KOPT-K1 (cell line): ENCODE data around the gene LOX.
"Not testable (repeated sequence)": the region's sequence is repeated elsewhere in the genome, so short reads cannot be mapped to it uniquely, and the experiment has no call there.

Source experiments
- H3K27ac ChIP-seq: fragments of 200-600 bp; sonication (generic); 2 replicates; pipeline ENCODE4 v1.5.1; 2016; ENCODE audit warnings: antibody characterized with exemption, mild to moderate bottlenecking, low read depth, low read length; ENCODE audit not compliant: poor library complexity, severe bottlenecking
- H3K36me3 ChIP-seq: fragments of 200-600 bp; sonication (generic); 2 replicates; pipeline ENCODE4 v1.5.1; 2017; ENCODE audit warnings: antibody characterized with exemption, mild to moderate bottlenecking, low read length, moderate library complexity; ENCODE audit not compliant: insufficient read depth
- H3K9me3 ChIP-seq: fragments of 200-600 bp; sonication (generic); 2 replicates; pipeline ENCODE4 v1.5.1; 2017; ENCODE audit warnings: antibody characterized with exemption, low read length, mild to moderate bottlenecking; ENCODE audit not compliant: insufficient read depth, poor library complexity, severe bottlenecking

LOX gene

DNA sequence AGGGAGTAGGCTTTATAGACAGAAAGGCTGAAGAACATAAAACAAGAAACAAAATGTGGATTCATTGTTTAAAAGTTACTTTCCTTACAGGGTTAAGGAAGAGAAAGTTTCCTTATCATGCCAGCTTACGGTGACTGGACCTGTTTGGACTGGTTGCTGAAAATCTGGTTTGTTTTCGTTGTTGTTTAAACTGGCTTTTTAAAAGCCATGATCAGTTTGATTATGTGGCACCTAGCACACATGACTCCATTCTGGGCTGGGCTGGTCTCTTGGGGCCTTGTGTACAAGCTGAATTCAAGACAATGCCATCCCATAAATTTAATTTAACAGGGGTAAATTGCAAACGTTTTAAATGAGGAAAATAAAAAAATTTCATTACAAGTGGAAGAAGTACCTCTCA lies 32.9 kb upstream of the LOX start:
- H3K36me3 ChIP-seq = no peaks in the 10 kb centered on the region
- no peak overlapping the region for H3K27ac ChIP-seq
- H3K9me3 ChIP-seq = no peaks in the 10 kb centered on the region

DNA sequence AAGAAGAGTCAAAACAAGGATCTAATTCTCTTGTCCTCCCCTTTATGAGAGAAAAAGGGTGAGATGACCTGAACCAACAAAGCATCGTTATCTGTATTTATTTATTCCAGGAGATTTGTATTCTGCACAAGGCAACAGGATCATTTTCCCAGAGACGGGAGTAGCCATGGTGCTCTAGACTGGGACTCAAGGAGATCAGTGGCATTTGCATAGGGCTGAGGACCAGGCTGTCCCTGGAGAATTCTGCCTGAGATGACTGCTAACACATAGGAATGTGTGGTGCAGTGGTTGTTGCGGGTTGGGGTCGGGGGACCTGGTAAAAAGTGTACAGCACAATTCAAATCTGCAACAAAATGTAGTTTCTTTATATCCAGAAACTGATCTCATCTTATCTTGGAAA lies 29.0 kb upstream of the LOX start:
- H3K27ac ChIP-seq = no peak overlapping the region
- H3K9me3 ChIP-seq = no peaks in the 10 kb centered on the region
- no peaks in the 10 kb centered on the region for H3K36me3 ChIP-seq

DNA sequence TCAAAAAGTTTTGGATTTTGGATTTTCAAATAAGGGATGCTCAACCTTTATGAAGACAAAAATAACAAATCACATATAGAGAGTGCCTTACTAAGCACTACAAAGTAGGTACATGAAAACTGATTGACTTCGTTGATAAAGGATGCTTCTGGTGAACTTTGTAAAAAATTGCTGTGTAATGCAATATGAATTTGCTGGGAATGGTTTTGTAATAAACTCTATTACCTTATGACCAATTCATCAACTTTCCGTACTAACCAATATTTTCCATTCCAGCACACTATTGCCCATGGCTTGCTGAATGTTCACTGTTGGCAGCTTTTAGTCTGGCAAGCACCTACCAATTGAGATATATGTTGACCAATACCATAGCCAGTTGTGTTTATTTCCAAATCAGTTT lies 27.9 kb upstream of the LOX start:
- H3K9me3 ChIP-seq = no peaks in the 10 kb centered on the region
- H3K36me3 ChIP-seq = no peaks in the 10 kb centered on the region

DNA sequence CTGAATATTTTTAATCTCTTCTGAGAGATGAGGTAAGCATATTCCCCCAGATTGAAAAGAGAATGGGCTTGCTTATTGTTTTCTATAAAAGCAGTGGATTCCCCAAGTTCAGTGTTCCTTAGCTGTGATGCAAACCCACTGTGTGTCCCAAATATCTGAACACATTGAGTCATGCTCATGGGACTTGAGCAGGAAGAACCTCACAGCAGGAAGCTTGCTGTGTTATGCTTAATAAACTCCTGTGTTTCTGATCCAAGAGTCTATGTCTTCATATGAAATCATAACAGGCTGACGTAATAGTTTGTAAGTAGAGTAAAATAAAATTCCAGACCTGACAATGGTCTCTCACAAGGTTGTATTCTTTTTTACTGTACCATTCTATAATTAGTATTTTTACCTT lies 24.8 kb upstream of the LOX start:
- no peak overlapping the region for H3K27ac ChIP-seq

More for the DNA sequence above, 27.9 kb upstream of the LOX start:
- H3K27ac ChIP-seq = no peak overlapping the region

DNA sequence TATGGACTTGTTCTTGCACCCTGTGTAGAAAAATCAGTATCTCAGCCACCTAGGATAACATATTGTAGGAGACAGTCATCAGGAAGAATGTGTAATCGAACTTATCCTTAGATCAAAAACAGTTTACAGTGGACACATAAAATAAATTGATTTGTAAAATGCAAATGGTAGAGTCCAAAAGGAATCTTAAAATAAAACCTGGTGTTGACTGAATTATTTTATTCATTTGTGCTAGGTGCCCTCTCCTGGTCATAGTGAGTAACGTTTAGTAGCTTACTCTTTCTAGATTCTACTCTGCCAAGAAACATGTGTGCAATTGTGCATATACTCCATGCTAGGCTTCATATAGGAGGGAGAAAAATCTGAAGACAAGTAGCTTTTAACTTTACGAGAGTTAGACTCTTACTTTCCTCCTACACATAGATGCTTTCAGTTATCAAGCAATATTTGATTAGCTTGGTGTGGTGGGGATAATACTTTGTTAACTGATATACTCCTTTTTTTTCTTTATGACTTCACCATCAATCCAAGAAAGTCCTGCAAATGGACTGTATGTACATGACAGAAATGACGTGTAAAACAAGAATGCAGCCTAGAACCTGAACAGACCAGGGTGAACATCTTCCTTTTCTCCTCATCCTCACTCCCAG lies 23.7 kb upstream of the LOX start:
- no peaks in the 10 kb centered on the region for H3K36me3 ChIP-seq
- no peaks in the 10 kb centered on the region for H3K9me3 ChIP-seq
- H3K27ac ChIP-seq = no peak overlapping the region

More for the DNA sequence above, 24.8 kb upstream of the LOX start:
- Histone ChIP-seq H3K36me3 (no peaks in the 10 kb centered on the region), H3K9me3 (no peaks in the 10 kb centered on the region)

DNA sequence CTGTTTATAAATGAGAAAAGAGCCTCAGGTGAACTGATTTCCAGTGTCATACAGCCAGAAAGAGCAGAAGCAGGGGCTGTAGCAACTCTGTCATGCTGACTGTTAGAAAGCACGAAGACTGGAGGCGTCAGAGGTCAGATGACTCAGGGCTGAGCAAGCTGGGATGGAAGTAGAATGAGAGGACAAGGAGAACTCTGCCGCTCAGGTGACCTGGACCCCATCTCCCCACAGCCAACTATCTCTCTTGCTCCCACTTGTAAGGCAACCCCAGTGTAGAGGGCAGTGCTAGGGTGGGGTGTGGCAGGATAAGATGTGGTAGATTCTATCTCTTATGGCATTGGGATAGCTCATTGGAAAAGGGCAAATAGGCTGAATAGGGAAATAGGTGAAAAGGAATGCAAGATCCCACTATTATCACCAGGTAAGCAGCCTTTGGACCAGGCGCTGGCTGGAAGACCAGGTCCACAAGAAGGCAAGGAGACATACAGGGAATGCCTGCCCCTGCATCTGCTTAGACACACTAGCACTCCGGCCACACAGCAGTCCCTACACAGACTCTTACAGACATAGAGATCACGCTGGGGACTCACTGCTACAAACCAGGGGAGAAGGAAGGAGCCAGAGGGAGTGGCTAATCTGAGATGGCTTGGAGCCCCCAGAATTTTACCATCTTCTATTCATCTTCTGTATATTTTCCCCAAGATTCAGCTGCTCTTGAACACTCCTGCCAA lies 21.2 kb upstream of the LOX start:
- Histone ChIP-seq H3K9me3 (no peaks in the 10 kb centered on the region), H3K36me3 (no peaks in the 10 kb centered on the region), H3K27ac (no peak overlapping the region)

DNA sequence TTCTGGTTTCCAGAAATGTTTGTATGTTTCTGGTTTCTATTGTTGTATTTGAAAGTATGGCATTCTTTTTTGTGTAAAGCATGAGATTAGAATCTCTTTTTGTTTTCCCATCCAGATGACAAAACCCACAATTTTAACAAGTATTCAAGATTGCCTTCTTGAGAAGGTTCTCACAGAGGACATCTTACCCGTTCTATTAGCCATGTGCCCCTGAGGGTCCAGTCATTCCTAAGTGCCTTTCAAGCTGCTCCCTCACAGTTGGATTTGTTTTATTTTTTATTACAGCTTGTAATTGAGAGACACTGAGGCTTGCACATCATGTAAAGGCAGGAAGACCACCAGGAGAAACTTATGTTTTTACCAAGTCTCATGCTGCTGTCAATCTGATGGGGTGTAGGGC lies 19.3 kb upstream of the LOX start:
- H3K27ac ChIP-seq = no peak overlapping the region
- H3K9me3 ChIP-seq = no peaks in the 10 kb centered on the region
- H3K36me3 ChIP-seq = no peaks in the 10 kb centered on the region

DNA sequence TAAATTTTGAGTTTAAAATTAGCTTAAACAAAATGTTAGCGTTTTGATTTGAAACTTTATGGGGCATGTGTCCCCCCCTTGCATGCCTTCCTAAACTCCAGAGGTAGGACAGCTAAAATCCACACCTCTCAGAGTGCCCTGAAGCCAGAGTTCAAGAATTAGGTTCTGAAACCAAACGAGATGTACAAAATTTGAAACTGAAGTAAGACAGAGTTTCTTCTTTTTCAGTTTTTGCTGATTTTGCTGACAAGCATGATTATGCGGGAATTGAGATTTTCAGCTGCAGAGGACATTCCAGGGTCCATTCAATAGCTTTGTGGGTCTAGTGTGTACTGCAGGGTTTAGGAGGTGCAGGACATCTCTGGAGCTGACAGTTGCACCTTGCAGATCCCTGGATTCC lies 17.1 kb upstream of the LOX start:
- no peaks in the 10 kb centered on the region for H3K9me3 ChIP-seq
- H3K36me3 ChIP-seq = no peaks in the 10 kb centered on the region
- no peak overlapping the region for H3K27ac ChIP-seq

DNA sequence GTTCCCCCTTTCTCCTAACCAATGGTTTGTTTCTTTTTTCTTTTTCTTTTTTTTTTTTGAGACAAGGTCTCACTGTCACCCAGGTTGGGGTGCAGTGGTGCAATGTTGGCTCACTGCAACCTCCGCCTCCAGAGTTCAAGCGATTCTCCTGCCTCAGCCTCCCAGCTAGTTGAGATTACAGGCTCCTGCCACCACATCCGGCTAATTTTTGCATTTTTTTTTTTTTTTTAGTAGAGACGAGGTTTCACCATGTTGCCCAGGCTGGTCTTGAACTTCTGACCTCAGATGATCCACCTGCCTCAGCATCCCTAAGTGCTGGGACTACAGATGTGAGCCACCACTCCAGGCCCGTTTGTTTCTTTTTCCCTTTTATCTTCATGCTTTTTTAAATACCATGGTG lies 16.2 kb upstream of the LOX start:
- not testable (repeated sequence) for H3K27ac ChIP-seq, H3K36me3 ChIP-seq, H3K9me3 ChIP-seq

DNA sequence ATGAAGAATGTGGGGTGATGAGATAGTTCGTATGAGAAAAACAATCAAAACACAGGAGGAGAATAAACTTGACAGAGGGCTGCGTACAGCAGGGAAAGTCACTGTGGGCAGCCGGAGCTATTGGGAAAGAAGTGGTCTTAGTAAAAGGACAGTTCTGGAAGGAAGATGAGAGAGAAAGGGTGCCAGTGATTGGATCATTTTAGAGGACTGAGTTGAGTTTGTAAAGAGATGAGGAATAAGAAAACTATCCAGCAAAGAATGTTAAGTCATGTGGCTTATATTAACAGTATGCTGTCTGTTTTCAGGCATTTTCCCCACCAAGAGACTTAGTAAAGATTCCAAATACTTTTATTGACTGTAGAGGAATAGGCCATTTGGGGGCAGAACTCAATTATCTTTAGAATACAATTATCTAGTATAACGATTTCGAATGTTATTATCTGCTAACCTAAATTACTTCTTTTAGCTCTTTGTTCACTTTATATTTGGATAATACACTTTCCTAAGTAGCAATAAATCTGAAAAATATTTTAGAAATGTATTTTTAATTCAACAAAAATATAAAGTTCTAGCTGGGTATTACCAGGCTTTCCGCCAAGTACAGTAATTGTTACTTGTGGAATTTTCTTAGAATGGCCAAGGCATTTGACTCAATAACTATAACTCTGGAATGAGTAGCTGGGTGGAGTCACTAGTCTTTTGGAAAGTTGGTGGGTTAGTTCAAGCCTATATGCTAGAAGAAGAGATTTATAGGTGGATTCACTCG lies 15.5 kb upstream of the LOX start:
- H3K36me3 ChIP-seq = no peaks in the 10 kb centered on the region
- no peak overlapping the region for H3K27ac ChIP-seq
- no peaks in the 10 kb centered on the region for H3K9me3 ChIP-seq

DNA sequence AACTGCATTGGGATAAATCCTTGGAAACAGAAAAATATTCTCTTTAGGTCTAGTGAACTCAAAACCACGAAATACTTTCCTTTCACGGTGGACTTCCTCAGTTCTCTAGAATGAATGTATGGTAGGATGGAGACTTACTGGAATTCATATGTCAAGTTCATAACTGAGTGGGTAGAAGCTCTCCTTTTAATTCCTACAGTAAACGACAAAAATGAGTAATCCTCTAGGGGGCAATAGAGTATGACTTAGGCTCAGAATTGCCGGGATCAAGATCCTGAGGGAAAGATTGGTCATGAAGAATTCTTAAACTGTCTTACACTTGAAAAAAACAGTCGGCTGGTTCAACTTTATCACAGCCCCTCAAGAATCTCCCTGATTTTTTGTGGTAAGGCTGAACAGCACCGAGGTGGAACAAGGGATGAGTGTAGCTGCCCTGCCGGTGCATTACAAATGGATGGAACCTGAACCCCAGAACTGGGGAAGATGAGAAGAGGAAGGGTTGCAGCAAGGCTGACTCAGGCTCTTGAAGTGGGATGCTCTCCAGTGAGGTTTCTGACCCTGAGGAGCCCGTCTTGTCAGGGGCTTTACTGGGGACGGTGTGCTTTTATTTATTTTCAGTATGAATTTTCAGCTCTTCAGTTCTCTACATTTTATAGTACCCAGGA lies 14.0 kb upstream of the LOX start:
- no peak overlapping the region for H3K27ac ChIP-seq
- no peaks in the 10 kb centered on the region for H3K36me3 ChIP-seq
- H3K9me3 ChIP-seq = no peaks in the 10 kb centered on the region

DNA sequence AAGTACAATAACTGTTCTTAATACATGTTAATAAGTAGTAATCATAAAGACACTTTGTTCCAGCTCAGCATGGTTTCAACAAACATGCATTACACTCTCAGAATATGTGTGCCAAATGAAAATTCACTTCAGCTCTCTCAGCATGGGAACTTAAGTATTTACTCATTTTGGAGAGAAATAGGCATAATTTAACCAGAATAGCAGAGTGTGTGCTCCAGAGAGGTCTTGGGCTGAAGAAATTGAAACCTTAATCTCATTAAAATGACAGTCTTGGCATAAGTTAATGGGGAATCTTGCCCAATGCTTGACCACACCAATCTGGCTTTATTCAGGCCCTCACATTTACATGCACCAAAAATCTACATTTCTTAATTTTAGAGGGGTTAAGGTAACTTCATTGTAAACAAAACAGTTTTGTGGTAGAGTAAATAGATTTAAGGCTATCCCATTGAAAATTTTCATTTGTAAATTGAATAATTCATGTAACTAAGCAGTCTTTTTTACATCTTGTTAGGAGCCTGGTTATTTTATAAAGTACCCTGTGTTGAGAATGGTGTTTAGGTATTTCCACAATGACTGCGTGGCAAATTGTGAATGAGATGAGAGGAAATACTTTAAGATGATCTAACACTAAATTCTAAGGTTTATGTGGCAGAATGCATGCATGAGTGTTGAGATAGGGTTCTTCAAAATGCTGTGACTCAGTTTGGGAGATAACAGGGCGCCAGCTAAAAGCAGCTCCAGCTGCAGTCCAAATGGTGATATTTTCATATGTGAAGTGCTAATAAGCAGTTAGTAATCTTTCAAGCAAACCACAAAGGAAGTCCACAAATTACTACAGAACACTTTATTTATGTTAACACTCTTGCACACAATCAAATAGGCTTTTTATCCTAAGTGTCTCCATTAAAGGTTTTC lies 11.3 kb upstream of the LOX start:
- Histone ChIP-seq H3K27ac (no peak overlapping the region), H3K36me3 (no peaks in the 10 kb centered on the region), H3K9me3 (no peaks in the 10 kb centered on the region)

DNA sequence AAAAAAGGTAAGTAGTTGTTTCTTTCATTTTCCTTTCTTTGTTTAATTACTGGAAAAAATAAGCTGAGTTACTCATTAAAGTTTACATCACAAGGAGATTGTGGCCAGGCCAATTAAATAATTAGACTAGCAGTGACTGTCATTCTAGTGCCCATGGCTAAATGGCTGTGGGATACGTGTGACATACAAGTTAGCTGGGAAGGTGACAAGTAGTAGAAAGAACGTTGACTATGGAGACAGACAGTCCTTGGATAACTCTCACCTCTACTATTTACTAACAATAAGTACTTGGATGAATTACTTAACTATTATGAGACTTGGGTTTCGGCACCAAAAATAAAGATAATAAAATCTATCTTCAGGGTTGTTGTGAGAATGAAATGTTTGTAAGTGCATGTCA lies 7.0 kb upstream of the LOX start:
- Histone ChIP-seq H3K9me3 (no peaks in the 10 kb centered on the region), H3K27ac (no peak overlapping the region), H3K36me3 (no peaks in the 10 kb centered on the region)

DNA sequence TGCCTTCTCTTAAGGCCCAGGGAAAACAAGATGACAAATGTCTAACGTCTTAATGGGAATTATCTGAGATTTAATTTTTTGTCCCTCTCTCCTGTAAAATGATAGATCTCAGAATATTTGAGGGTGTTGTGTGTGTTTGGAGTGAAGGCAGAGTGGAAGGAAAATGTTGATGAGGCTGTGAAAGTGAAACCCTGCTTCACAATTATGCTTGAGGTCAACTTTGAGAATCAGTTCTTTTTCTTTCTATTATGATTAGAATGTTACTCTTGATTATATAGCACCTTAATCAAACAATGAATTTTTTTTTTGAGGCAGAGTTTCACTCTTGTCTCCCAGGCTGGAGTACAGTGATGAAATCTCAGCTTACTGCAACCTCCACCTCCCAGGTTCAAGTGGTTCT lies 5.5 kb upstream of the LOX start:
- Histone ChIP-seq H3K36me3 (no peaks in the 10 kb centered on the region), H3K27ac (no peak overlapping the region), H3K9me3 (no peaks in the 10 kb centered on the region)
